PFSK-1 (cell line): ENCODE measurements around the gene UBAC2.

Source experiments
- FOXP2 ChIP-seq: optimal IDR thresholded peaks from 2 replicates; pipeline ENCODE3; 2011; ENCODE audit warnings: borderline replicate concordance, control low read depth, inconsistent platforms; ENCODE audit not compliant: insufficient read depth; ENCODE audit errors: extremely low read length, extremely low read depth
- POLR2AphosphoS5 ChIP-seq: IDR thresholded peaks from 2 replicates; pipeline ENCODE4 v1.6.1; 2012; ENCODE audit warnings: low read depth, mild to moderate bottlenecking, control low read depth, low read length, moderate library complexity
- SIN3A ChIP-seq: IDR thresholded peaks from 2 replicates; pipeline ENCODE4 v1.6.1; 2012; ENCODE audit warnings: mild to moderate bottlenecking, low read length, moderate library complexity, borderline replicate concordance; ENCODE audit not compliant: insufficient read depth
- TAF1 ChIP-seq: IDR thresholded peaks from 2 replicates; pipeline ENCODE4 v1.6.1; 2012; ENCODE audit warnings: low read length, control low read depth, borderline replicate concordance; ENCODE audit not compliant: insufficient read depth
- TF ChIP-seq, protein P1 (sequence below), 2 experiments: IDR thresholded peaks; 2 replicates each; pipeline versions ENCODE4 v1.6.1 to v1.8.0; 2011 to 2012; ENCODE audit warnings: low read depth in 2 of 2, low read length in 2 of 2, control low read depth in 1 of 2, inconsistent platforms in 1 of 2, mild to moderate bottlenecking in 1 of 2, moderate library complexity in 1 of 2; ENCODE audit not compliant: insufficient read depth in 1 of 2

Gene UBAC2

DNA sequence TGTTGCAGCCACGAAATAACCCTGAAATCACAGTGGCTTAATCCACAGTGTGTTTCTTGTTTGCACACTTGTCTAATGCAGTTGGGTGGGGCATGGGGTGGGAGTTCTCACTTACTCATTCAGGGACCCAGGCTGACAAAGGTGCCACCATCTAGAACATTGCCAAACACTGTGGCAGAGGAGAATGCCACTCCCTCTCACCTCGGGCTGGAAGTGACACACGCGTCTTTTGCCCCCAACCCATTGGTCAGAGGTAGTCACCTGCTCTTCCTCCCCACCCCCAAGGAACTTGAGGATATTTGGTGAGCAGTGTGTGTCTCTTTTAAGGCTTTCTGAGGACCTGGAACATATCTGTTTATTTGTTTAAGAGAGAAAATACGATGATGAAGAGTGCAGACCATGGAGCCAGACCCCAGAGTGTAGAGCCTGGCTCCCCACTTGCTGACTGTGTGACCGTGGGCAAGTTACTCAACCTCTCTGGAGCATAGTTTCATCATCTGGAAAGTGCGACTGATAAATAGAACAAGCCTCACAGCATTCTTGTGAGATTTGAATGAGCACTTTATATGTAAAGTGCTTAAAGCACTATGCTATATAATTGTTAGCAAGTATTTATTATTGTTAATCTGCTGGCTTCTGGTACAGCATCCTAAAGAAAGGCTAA is 89.2 kb downstream of the UBAC2 start:
- TF ChIP-seq POLR2AphosphoS5 (no peak), SIN3A (no peak), TAF1 (no peak), FOXP2 (no peak)
- TF ChIP-seq, protein P1, sequence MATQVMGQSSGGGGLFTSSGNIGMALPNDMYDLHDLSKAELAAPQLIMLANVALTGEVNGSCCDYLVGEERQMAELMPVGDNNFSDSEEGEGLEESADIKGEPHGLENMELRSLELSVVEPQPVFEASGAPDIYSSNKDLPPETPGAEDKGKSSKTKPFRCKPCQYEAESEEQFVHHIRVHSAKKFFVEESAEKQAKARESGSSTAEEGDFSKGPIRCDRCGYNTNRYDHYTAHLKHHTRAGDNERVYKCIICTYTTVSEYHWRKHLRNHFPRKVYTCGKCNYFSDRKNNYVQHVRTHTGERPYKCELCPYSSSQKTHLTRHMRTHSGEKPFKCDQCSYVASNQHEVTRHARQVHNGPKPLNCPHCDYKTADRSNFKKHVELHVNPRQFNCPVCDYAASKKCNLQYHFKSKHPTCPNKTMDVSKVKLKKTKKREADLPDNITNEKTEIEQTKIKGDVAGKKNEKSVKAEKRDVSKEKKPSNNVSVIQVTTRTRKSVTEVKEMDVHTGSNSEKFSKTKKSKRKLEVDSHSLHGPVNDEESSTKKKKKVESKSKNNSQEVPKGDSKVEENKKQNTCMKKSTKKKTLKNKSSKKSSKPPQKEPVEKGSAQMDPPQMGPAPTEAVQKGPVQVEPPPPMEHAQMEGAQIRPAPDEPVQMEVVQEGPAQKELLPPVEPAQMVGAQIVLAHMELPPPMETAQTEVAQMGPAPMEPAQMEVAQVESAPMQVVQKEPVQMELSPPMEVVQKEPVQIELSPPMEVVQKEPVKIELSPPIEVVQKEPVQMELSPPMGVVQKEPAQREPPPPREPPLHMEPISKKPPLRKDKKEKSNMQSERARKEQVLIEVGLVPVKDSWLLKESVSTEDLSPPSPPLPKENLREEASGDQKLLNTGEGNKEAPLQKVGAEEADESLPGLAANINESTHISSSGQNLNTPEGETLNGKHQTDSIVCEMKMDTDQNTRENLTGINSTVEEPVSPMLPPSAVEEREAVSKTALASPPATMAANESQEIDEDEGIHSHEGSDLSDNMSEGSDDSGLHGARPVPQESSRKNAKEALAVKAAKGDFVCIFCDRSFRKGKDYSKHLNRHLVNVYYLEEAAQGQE (IDR thresholded peaks at IDR 0.05; ENCODE audit: insufficient read depth in 1 of 2, low read depth in 2 of 2, low read length in 2 of 2): no peak

DNA sequence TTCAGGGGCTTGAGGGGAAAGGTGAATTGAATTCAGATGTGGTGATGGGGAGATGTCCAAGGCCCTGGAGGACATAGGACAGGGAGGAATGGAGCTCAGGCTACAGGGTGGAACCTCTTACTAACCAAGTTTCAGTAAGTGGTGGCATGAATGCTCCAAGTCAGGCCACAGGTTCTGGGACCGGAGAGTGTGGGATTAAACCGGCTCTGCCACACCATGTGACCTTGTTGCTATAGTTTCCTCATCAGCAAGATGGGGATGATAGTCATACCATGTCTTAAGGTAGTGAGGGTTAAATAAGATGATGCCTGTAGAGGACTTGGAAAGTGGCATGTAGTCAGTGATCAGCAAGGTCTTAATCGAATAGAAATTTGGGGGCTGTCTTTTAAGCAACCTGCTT is 90.2 kb downstream of the UBAC2 start:
- no peak for TF ChIP-seq SIN3A

DNA sequence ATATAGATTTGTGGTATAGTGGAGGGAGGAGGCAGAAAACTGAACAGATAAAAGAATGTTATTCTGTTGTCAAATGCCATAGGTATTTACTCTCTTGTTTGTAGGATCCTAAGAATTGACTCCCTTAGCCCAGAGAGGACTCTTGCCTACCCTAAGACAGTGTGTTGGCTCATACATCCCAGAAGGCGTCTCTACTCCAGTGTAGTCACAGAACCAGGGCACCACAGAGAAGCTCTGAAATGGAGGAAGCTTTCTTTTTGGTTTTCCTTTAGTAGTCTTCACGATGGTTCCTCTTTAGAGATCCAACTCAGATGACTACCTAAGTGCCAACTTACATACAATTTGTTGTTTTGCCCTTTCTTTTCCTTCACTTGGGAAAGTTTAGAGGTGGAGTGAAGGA is 92.5 kb downstream of the UBAC2 start:
- TF ChIP-seq FOXP2: no peak
- no peak for TF ChIP-seq SIN3A
- TF ChIP-seq, protein P1 (IDR thresholded peaks at IDR 0.05; ENCODE audit: insufficient read depth in 1 of 2, low read depth in 2 of 2, low read length in 2 of 2): no peak
- no peak for TF ChIP-seq TAF1
- TF ChIP-seq POLR2AphosphoS5: no peak

DNA sequence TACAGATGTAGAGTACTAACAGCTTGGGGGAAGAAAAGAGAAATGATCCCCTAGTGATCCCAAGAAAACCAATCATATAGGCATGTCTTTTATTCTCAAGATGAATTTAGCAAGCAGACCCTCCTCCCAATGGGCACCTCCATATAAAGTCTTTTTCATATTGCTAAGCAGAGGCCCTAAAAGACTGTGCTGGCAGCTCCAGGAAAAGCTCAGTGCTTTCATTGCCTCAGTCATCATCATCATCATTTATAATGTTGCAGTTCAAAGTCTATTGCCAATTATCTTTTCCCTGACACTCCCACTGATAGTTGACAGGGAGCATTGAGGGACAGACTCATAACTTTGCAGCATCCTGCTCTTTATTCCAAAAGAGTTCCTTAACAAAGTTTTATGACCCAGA is 93.5 kb downstream of the UBAC2 start:
- TF ChIP-seq, protein P1 (IDR thresholded peaks at IDR 0.05; ENCODE audit: insufficient read depth in 1 of 2, low read depth in 2 of 2, low read length in 2 of 2): no peak
- TF ChIP-seq FOXP2 (no peak), SIN3A (no peak), POLR2AphosphoS5 (no peak), TAF1 (no peak)

DNA sequence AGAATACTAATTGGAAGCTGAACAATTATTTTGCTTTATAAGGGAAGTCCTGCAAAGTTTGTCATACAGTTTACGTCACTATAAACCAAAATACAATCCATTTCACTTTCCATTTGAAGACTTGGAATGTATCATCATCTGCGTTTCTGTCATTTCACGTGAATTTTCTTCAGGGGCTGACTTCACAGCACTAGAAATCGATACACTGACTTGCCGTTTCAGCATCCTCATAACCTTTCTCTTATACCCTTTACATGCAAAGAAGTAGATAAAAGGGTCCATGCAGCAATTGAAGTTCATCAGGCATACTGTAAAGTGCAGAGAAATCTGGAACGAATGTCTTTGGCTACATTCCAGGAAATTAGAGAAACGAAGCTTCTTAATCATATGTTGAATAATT is 94.3 kb downstream of the UBAC2 start:
- TF ChIP-seq POLR2AphosphoS5 (no peak), SIN3A (no peak), FOXP2 (no peak), TAF1 (no peak)
- TF ChIP-seq, protein P1 (IDR thresholded peaks at IDR 0.05; ENCODE audit: insufficient read depth in 1 of 2, low read depth in 2 of 2, low read length in 2 of 2): no peak
